GM13976 (cell line): ENCODE results near the gene TP53I11.

Experiments
- DNase-seq: peaks from one replicate; pipeline ENCODE4 v3.0.0; 2012; ENCODE audit warnings: low spot score
- in situ Hi-C: fragments of 300-500 bp; cut with MboI; formaldehyde crosslinking; loops from one replicate; pipeline ENCODE4 v1.12.0; 2022; ENCODE audit warnings: low sequenced_read_pairs, mixed read lengths, inconsistent platforms; ENCODE audit not compliant: unreplicated experiment
- TF ChIP-seq, protein P1 (sequence below): IDR thresholded peaks from 2 replicates; pipeline ENCODE4 v1.5.1; 2012; ENCODE audit warnings: borderline replicate concordance, mild to moderate bottlenecking; ENCODE audit not compliant: insufficient read depth; ENCODE audit errors: extremely low read depth, missing control alignments, control extremely low read depth

TP53I11 gene

DNA sequence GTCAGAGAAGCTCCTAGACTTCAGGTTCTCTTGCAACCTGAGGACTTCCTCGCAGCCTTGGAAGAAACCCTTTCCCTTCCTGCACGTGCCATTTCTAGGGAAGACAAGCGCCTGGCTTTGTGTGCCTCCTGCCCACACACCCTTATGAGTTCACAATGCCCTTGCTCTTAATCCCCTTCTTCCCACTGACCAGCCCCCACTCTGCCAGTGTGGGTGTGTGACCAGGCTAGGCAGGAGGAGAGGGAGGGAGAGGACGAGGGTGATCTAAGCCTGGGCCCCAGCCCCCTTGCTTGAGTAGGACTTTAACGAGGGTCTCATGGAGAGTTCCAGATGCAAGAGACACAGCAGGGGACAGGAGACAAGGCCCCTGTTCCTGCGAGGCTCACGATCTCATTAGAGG is 30.2 kb downstream of the TP53I11 start:
- in situ Hi-C loops: loop anchor here (25.0 kb wide), 1 partner anchor 633 kb away; no protein-coding TSS in a partner anchor
- DNase-seq: no peak
- TF ChIP-seq, protein P1, sequence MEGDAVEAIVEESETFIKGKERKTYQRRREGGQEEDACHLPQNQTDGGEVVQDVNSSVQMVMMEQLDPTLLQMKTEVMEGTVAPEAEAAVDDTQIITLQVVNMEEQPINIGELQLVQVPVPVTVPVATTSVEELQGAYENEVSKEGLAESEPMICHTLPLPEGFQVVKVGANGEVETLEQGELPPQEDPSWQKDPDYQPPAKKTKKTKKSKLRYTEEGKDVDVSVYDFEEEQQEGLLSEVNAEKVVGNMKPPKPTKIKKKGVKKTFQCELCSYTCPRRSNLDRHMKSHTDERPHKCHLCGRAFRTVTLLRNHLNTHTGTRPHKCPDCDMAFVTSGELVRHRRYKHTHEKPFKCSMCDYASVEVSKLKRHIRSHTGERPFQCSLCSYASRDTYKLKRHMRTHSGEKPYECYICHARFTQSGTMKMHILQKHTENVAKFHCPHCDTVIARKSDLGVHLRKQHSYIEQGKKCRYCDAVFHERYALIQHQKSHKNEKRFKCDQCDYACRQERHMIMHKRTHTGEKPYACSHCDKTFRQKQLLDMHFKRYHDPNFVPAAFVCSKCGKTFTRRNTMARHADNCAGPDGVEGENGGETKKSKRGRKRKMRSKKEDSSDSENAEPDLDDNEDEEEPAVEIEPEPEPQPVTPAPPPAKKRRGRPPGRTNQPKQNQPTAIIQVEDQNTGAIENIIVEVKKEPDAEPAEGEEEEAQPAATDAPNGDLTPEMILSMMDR: no peak

DNA sequence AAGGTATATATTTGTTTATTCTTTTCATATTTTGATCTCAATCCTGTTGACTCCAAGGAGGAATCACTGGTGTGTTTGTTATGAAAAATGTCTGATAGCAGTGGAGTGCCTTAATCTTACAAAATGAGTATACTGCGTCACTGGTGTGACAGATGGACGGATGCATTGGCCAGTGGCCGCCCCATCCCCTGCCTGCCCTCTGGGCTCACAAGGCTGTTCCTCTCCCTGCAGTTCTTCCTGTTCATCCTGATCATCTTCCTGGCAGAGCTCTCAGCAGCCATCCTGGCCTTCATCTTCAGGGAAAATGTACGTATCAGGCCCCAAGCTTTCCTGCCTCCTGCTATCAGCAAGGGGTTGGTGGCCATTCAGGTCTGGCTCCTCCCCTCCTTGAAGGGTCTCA is 32.9 kb downstream of the TP53I11 start:
- in situ Hi-C loops: loop anchor here (10.0 to 25.0 kb wide), 3 partner anchors 193 to 630 kb away; partner anchors contain the start of gene TSPAN18
- DNase-seq: no peak
- TF ChIP-seq, protein P1: no peak

DNA sequence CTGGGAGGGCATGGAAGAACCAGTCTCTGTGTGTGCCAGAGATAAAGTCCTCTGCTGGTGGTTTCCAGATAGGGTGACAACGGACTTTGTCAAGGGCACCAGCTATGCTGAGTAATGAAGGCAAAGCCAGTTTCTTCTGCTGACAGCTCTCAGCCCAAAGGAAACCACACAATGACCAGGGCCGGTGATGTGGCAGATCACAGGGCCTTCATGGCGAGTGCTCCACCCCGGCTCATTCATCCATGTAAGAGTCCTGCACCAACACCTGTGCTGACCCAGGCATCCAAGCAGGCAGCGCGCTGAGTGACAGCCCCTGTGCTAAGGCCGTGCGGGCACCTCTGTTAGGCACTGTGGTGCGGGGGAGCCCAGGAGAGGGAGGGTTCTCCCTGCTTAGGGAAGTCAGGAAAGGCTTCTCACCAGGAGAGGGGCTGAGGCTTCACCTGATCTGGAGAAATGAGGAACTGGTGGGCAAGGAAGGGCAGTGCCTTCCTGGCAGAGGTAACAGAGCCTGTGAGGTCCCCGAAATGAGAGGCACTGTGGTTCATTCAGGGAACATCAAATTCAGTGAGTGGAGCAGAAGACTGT is 33.8 kb downstream of the TP53I11 start:
- in situ Hi-C loops: loop anchor here (10.0 to 25.0 kb wide), 3 partner anchors 192 to 630 kb away; partner anchors contain the start of gene TSPAN18
- TF ChIP-seq, protein P1: no peak
- no peak for DNase-seq

DNA sequence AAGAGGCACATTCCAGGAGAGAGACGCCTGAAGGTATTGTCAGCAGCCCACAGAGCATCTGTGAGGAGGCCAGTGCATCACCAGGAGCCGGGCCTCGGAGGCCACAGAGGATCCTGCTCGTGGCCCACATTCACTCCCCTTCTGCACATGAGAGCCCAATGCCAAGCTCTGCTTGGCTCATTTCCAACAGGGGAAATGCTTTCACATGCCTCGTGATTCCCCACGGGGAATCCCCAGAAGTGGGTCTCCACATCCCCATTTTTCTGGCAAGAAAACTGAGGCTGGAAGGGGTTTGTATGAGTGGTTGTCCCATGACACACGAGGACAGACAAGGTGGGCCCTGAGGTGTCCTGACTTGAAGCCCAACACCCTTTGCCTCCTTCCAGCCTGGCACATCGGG is 34.4 kb downstream of the TP53I11 start:
- DNase-seq: no peak
- TF ChIP-seq, protein P1: no peak
- in situ Hi-C loops: loop anchor here (10.0 to 25.0 kb wide), 3 partner anchors 192 to 629 kb away; partner anchors contain the start of gene TSPAN18

GRCh38 chr11:44915621-44916020 is 35.1 kb downstream of the TP53I11 start:
- no peak for DNase-seq
- TF ChIP-seq, protein P1: no peak
- in situ Hi-C loops: loop anchor here (10.0 to 25.0 kb wide), 3 partner anchors 191 to 628 kb away; partner anchors contain the start of gene TSPAN18

- DNase-seq: no peak
- TF ChIP-seq, protein P1: no peak
- in situ Hi-C loops: loop anchor here (10.0 to 25.0 kb wide), 3 partner anchors 190 to 628 kb away; partner anchors contain the start of gene TSPAN18
These were observed 35.7 kb downstream of the TP53I11 start for GRCh38 chr11:44915004-44915403.
